Measurements from ENCODE around the gene GABRR2. TPM values are rescaled to one million over a fixed set of nuclear protein-coding genes. Genes with fewer than 3 reads are reported as not detected.
A peak's percentile ranks its signal among the peaks of the same experiment; 100 is the strongest.

Gene GABRR2
- total RNA-seq, 2 experiments from 2014 or later, result 0.18 to 0.42 TPM

DNA sequence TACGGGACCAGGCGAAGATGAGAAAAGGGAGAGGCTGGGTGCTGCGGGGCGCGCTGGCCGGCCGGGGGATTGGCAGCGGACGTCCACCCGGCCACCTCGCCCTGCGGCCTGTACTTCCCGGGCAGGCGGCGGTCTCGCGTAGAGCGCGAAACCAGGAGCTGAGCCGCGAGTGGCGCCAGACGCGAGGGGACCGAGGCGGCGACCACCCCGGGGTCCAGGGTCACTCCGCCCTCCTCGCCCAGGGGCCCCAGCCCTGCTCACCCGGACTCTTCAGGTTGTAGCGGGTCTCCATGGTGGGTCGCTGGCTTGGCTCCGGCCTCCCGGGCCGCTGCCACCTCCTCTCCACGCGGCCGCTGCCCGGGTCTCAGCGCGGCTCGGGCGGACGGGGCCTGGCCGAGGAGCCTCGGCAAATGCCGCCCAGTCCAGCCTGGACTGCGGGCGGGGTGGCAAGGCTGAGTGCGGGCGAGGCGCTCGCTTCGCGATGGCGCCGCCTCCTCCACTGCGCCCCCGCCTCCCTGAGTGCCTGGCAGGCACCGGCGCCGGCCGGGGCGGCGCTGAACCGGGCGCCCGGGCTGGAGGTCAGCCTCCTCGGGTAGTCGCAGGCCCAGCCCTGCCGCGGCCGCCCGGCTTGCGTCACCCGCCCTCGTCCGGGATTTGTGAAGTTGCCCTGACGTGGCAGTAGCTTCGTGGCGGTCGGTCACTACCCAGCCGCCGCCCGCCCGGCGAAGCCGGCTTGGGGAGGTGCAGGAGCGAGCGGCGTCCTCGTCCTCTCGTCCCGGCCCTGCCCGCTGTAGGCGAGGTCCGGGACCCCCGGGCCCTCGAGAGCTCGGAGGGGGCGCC is 37.4 kb upstream of the GABRR2 start, which contains the start of gene UBE2J1:
UBE2J1 (minus strand) TSS at position 445 of the 840 bp plus-strand sequence; CDS start at position 292, 153 bp downstream.
- Mint-ChIP-seq H3K27ac (peak within 1 kb of the TSS; percentile 91), H3K27me3 (ENCODE audit: low read depth) (no peaks in the 10 kb centered on the region), H3K9me3 (ENCODE audit: insufficient read depth) (no peaks in the 10 kb centered on the region), H3K4me3 (peak within 1 kb of the TSS; percentile 98), H3K4me1 (ENCODE audit: low read depth) (peaks cover 77% of the 10 kb centered on the region), H3K36me3 (ENCODE audit: low read depth) (peaks cover 26% of the 10 kb centered on the region)
- ATAC-seq (peak; percentile 88), DNase-seq (peak; percentile 77)
- ChIA-PET POLR2A (interaction anchor here (0.8 to 3.8 kb wide), 8 partner anchors 11 to 286 kb away, joined by 3 to 35 read pairs (median 8); partner anchors contain the start of genes PM20D2 and PNRC1), CTCF (interaction anchor here (0.6 to 9.8 kb wide), 7 partner anchors 14 to 355 kb away, joined by 3 to 135 read pairs (median 3); partner anchors contain the start of gene PNRC1)

DNA sequence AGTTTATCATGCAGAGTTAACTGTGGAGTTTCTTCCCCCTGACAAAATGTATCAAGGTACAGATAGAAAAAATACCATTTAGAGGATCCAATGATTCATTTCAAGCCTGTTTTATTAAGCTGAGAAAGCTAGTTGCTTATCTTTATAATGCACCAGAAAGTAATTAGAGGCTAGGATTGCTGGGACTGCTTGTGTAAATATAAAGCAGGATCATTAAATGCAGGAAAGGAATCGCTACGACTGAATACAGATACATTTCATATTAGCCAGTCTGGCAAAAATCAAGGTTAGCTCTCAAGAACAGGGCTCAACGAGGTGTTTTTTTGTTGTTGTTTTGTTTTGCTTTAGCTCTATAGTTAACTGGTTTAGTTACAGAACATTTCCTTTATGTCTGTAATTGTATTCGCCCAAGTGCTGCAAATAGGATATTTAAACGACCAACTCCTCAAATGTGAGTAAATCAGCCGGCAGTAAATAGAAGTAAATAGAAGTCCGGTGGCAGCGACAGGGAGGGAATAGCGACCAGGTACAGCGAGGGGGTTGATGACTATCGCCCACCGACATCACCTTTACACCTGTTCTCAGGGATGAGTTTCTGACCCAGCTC is 36.7 kb upstream of the GABRR2 start:
- no peak for ATAC-seq
- Mint-ChIP-seq H3K27ac (peak overlapping the region; percentile 91), H3K36me3 (ENCODE audit: low read depth) (peaks cover 26% of the 10 kb centered on the region), H3K4me1 (ENCODE audit: low read depth) (peaks cover 73% of the 10 kb centered on the region), H3K9me3 (ENCODE audit: insufficient read depth) (no peaks in the 10 kb centered on the region), H3K27me3 (ENCODE audit: low read depth) (no peaks in the 10 kb centered on the region), H3K4me3 (peak overlapping the region; percentile 98)
- no peak for DNase-seq
- ChIA-PET CTCF (interaction anchor here (0.6 to 9.8 kb wide), 9 partner anchors 8 to 369 kb away, joined by 3 to 135 read pairs (median 7); partner anchors contain the start of gene PNRC1), POLR2A (interaction anchor here (0.8 to 3.8 kb wide), 10 partner anchors 8 to 287 kb away, joined by 3 to 35 read pairs (median 6); partner anchors contain the start of genes LYRM2, PM20D2 and PNRC1)

DNA sequence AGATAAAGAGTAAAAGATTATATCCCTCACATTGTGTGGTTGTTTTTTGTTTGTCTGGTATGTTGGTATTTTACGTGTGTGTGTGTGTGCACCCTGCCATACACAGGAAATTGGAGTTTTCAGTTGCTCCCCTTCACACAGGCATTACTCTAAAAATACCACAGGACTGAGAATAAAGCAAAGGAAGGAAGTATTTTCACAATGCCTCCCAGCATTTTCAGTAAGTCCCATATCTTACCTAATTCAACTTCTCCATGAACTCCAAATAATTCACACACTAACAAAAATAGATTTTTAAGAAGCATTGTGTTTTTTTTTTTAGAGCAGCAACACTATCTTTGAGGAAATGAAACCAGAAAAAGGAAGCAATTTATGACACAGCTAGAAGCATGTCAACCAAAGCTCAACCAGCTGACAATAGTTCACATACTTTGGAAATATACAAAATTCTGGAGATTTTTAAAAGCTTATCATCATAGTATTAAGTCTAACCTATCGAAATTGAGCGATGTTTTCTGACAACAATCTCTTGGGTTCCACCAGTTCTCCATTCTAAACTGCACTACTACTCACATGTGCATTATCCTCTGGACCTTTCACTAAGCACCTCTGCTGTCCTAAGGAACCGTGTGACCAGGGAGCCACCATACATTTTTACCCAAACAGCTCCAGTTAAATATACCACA is 35.3 kb upstream of the GABRR2 start:
- peaks cover 62% of the 10 kb centered on the region for H3K4me1 Mint-ChIP-seq (ENCODE audit: low read depth)
- CTCF ChIA-PET, result interaction anchor here (1.1 to 9.8 kb wide), 8 partner anchors 9 to 270 kb away, joined by 3 to 135 read pairs (median 6); partner anchors contain the start of gene PNRC1
- H3K27ac Mint-ChIP-seq, result peak overlapping the region; percentile 91

DNA sequence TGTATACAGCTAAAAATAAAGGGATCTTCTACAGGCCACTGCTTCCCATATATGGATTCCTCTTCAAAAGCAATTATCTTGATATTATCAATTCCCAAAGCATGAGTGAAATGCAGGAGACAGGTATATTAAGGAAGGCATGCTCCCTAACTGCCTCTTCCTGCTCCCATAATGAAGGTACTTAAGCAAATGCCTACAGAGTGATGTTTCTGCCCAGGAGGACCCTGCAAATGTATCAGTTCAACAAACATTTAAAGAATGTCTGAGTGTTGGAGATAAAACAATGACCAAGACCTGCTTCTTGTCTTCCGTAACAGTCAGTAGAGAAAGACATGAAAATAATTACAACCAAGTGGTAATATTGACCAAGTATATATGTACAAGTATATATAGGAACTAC is 33.3 kb upstream of the GABRR2 start:
- ChIA-PET CTCF (interaction anchor here (1.2 to 9.8 kb wide), 5 partner anchors 18 to 366 kb away, joined by 3 to 135 read pairs (median 6); no protein-coding TSS in a partner anchor), POLR2A (interaction anchor here (0.8 to 1.2 kb wide), 2 partner anchors 24 to 50 kb away, joined by 3 to 4 read pairs; no protein-coding TSS in a partner anchor)
- Mint-ChIP-seq H3K4me3 (no peak overlapping the region), H3K27me3 (ENCODE audit: low read depth) (no peaks in the 10 kb centered on the region), H3K36me3 (ENCODE audit: low read depth) (peaks cover 29% of the 10 kb centered on the region), H3K9me3 (ENCODE audit: insufficient read depth) (no peaks in the 10 kb centered on the region), H3K4me1 (ENCODE audit: low read depth) (peaks cover 56% of the 10 kb centered on the region), H3K27ac (no peak overlapping the region)
- DNase-seq (no peak), ATAC-seq (no peak)

More for the DNA sequence above, 35.3 kb upstream of the GABRR2 start:
- peak overlapping the region; percentile 98 for H3K4me3 Mint-ChIP-seq
- peaks cover 26% of the 10 kb centered on the region for H3K36me3 Mint-ChIP-seq (ENCODE audit: low read depth)
- H3K27me3 Mint-ChIP-seq (ENCODE audit: low read depth), result no peaks in the 10 kb centered on the region
- POLR2A ChIA-PET, result interaction anchor here (0.8 to 3.8 kb wide), 7 partner anchors 8 to 636 kb away, joined by 3 to 35 read pairs (median 4); partner anchors contain the start of genes CASP8AP2, PM20D2 and PNRC1
- DNase-seq (no peak), ATAC-seq (peak; percentile 14)
- no peaks in the 10 kb centered on the region for H3K9me3 Mint-ChIP-seq (ENCODE audit: insufficient read depth)

DNA sequence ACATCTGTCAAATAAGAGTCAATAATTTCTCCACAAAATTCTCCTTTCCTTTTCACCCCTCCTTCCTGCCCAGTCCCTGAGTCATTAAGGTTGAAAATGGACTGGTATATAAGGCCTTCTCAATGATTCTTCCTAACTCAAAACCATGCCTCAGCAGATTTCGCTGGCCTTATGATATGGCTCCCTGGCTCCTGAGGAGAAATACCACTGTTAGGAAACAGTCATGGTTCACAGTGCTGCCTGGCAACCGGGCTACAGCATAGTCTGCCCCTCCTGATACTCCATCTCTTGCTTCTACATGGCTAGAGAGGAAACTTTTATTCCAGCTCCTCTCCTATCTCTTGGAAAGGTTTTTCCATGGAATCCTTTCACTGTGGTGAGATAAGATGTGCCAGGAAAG is 32.7 kb upstream of the GABRR2 start:
- no peak overlapping the region for H3K4me3 Mint-ChIP-seq
- H3K4me1 Mint-ChIP-seq (ENCODE audit: low read depth), result peaks cover 54% of the 10 kb centered on the region
- ChIA-PET POLR2A (no interaction called here), CTCF (interaction anchor here (0.6 to 1.4 kb wide), 4 partner anchors 9 to 59 kb away, joined by 3 to 8 read pairs (median 3); no protein-coding TSS in a partner anchor)
- no peaks in the 10 kb centered on the region for H3K27me3 Mint-ChIP-seq (ENCODE audit: low read depth)
- peaks cover 29% of the 10 kb centered on the region for H3K36me3 Mint-ChIP-seq (ENCODE audit: low read depth)
- ATAC-seq (no peak), DNase-seq (no peak)
- H3K9me3 Mint-ChIP-seq (ENCODE audit: insufficient read depth), result no peaks in the 10 kb centered on the region
- no peak overlapping the region for H3K27ac Mint-ChIP-seq

DNA sequence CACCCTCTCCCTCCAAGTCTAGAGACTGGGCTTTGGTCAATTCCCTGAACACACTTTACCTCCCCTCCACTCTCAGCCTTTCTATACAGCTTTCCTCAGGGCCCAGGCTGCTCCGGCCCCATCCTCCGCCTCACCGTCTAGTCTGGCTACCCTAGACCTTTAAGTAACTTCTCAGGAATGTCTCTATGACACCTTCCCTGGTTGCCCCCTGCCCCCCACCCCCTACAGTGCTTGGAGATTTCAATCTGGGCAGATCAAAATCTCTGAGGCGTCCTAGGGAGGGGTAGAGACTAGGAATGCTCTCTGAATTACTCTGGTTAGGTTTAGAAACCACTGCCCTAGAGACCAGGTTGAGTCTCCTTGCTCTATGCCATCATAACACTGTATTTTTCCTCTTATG is 31.3 kb upstream of the GABRR2 start:
- POLR2A ChIA-PET, result no interaction called here
- Mint-ChIP-seq H3K4me1 (ENCODE audit: low read depth) (peaks cover 49% of the 10 kb centered on the region), H3K36me3 (ENCODE audit: low read depth) (peaks cover 31% of the 10 kb centered on the region), H3K4me3 (no peak overlapping the region), H3K9me3 (ENCODE audit: insufficient read depth) (no peaks in the 10 kb centered on the region), H3K27ac (no peak overlapping the region), H3K27me3 (ENCODE audit: low read depth) (no peaks in the 10 kb centered on the region)
- DNase-seq (no peak), ATAC-seq (no peak)
- CTCF ChIA-PET, result interaction anchor here (1.0 to 1.2 kb wide), 2 partner anchors 22 to 26 kb away, joined by 3 read pairs; no protein-coding TSS in a partner anchor

DNA sequence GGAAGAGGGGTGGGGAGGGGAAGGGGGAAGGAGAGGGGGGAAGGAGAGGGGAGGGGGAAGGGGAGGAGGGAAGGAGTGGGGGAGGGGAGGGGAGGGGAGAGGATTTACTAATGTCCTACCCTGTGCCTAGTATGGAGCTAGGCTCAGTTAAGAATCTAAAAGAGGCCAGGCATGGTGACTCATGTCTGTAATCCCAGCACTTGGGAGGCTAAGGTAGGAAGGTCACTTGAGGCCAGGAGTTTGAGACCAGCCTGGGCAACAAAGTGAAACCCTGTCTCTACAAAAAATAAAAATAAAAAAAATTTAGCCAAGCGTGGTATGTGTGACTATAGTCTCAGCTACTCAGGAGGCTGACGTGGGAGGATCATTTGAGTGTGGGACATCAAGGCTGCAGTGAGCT is 24.5 kb upstream of the GABRR2 start:
- CTCF ChIA-PET, result interaction anchor here (0.6 to 1.7 kb wide), 2 partner anchors 28 to 32 kb away, joined by 5 read pairs; no protein-coding TSS in a partner anchor
- H3K4me1 Mint-ChIP-seq (ENCODE audit: low read depth), result peaks cover 9% of the 10 kb centered on the region

DNA sequence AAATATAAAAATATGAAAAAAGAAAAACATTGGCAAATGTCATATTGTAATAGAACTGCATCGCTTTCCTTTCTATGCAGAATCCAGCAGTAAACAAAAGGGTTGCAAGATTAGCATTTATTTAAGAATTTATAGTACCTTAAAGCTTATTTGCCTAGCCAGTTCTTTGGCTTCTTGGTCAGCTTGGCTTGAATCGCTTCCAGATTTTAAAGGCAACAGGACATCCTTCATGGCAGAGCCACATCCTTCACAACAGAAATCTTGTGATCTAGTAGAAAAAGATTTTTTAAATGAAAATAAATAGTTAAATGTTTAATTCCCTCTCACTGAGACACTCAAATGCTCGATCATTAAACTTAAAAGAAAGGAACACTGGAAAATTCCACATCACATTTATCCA is 20.1 kb upstream of the GABRR2 start:
- CTCF ChIA-PET, result interaction anchor here (1.0 kb wide), 1 partner anchor 37 kb away, joined by 3 read pairs; no protein-coding TSS in a partner anchor
- ATAC-seq (no peak), DNase-seq (no peak)
- Mint-ChIP-seq H3K4me1 (ENCODE audit: low read depth) (peaks cover 3% of the 10 kb centered on the region), H3K27me3 (ENCODE audit: low read depth) (no peaks in the 10 kb centered on the region), H3K36me3 (ENCODE audit: low read depth) (peaks cover 43% of the 10 kb centered on the region), H3K9me3 (ENCODE audit: insufficient read depth) (no peaks in the 10 kb centered on the region), H3K27ac (no peak overlapping the region), H3K4me3 (no peak overlapping the region)
- POLR2A ChIA-PET, result no interaction called here

More for the DNA sequence above, 24.5 kb upstream of the GABRR2 start:
- no peak for DNase-seq
- Mint-ChIP-seq H3K9me3 (ENCODE audit: insufficient read depth) (no peaks in the 10 kb centered on the region), H3K4me3 (no peak overlapping the region), H3K27me3 (ENCODE audit: low read depth) (no peaks in the 10 kb centered on the region), H3K27ac (no peak overlapping the region), H3K36me3 (ENCODE audit: low read depth) (peaks cover 37% of the 10 kb centered on the region)
- POLR2A ChIA-PET, result interaction anchor here (0.7 kb wide), 1 partner anchor 27 kb away, joined by 3 read pairs; no protein-coding TSS in a partner anchor
- no peak for ATAC-seq

DNA sequence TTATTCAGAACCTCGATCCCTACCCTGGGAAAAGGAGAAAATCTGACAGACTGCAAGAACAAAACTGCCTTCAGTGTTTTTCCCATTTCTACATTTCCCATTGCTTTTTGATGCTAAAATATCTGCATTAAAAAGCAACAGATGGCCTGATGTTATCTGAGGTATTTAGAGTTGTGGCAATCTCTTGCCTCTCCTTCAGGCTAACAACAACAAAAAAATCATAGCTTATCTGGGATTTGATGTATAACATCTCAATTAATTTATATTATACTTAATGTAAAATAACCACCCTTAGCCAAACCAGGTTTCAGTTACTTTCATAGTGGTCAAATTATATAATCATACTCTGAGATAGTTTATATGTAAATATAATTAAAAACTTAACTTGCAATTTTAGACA is 15.8 kb upstream of the GABRR2 start:
- Mint-ChIP-seq H3K4me3 (no peak overlapping the region), H3K36me3 (ENCODE audit: low read depth) (peaks cover 41% of the 10 kb centered on the region), H3K9me3 (ENCODE audit: insufficient read depth) (no peaks in the 10 kb centered on the region), H3K27ac (no peak overlapping the region), H3K27me3 (ENCODE audit: low read depth) (no peaks in the 10 kb centered on the region), H3K4me1 (ENCODE audit: low read depth) (no peaks in the 10 kb centered on the region)
- CTCF ChIA-PET, result interaction anchor here (1.0 kb wide), 1 partner anchor 42 kb away, joined by 3 read pairs; no protein-coding TSS in a partner anchor
- POLR2A ChIA-PET, result no interaction called here
- ATAC-seq, result no peak
- DNase-seq, result no peak

DNA sequence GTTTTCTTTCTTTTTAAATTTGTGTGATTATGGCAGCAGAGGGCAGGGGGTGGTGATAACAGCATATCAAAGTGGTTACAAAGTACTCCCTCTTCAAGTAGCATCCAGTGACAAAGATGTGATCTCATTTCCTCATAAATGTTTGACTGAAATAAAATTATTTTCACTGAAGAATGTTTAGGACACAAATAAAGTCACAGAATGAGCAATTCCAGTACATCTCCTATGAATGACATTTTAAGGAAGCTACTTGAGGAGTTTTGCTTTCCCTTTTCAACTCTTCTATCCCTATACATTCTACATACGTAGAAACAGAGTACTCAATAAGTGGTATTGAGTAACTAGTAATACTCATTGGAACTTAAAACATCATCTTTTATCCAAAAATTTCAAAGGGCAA is 13.9 kb upstream of the GABRR2 start:
- ATAC-seq (no peak), DNase-seq (no peak)
- no peak overlapping the region for H3K4me3 Mint-ChIP-seq
- peaks cover 40% of the 10 kb centered on the region for H3K36me3 Mint-ChIP-seq (ENCODE audit: low read depth)
- H3K9me3 Mint-ChIP-seq (ENCODE audit: insufficient read depth), result no peaks in the 10 kb centered on the region
- H3K4me1 Mint-ChIP-seq (ENCODE audit: low read depth), result no peaks in the 10 kb centered on the region
- POLR2A ChIA-PET, result no interaction called here
- no peaks in the 10 kb centered on the region for H3K27me3 Mint-ChIP-seq (ENCODE audit: low read depth)
- H3K27ac Mint-ChIP-seq, result no peak overlapping the region
- CTCF ChIA-PET, result no interaction called here

DNA sequence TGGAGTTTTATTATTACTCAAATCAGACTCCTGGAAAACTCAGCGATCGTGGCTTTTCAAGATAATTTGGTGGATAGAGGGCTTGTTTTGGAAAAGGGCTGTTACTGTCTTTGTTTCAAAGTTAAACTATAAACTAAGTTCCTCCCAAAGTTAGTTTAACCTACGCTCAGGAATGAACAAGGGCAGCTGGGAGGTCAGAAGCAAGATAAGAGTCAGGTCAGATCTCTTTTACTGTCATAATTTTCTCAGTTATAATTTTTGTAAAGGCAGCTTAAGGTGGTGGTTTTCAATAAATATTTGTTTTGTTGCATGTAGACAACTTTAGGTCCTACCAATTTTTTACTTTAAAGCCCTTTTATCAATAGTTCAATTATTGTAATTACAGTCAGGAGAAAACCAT is 9.2 kb upstream of the GABRR2 start:
- ATAC-seq (no peak), DNase-seq (no peak)
- Mint-ChIP-seq H3K36me3 (ENCODE audit: low read depth) (peaks cover 26% of the 10 kb centered on the region), H3K27me3 (ENCODE audit: low read depth) (no peaks in the 10 kb centered on the region), H3K4me1 (ENCODE audit: low read depth) (no peaks in the 10 kb centered on the region), H3K27ac (no peak overlapping the region), H3K9me3 (ENCODE audit: insufficient read depth) (no peaks in the 10 kb centered on the region), H3K4me3 (no peak overlapping the region)
- ChIA-PET POLR2A (no interaction called here), CTCF (no interaction called here)

Data from activated CD8-positive, alpha-beta T cell treated with anti-CD3 and anti-CD28 coated beads, Interleukin-2, amount 10 ng/mL, durations not matched to agents 7 days and 5 days (primary cell).